ENCODE data around the gene PARM1. TPM values are rescaled to one million over a fixed set of nuclear protein-coding genes. Genes with fewer than 3 reads are reported as not detected.

The PARM1 gene
- total RNA-seq, 1 donor from 2014 or later, result 116 TPM

DNA sequence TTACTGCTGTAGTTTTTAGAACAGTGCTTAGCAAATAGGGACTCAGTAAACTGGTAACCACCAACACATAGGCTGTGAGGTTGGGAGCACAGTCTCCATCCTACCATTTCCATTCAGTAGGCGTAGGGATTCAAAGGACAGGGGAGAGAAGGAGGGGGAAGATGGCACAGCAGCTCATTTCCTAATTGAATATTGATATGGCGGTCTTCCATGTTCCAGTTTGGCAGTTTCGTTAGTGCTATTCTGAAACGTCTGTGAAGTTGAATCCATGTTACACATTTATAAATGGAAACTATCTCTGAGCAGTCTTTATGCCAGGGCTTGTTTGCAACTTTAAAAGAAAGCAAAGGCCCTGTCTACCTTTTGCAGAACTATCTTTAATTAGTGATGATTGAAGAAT, 105.5 kb downstream of the PARM1 start:
- H3K27ac ChIP-seq, result no peak overlapping the region
- peaks cover 0 to 24% of the 10 kb centered on the region in 2 donors for H3K36me3 ChIP-seq
- H3K4me1 ChIP-seq, result no peaks in the 10 kb centered on the region
- intact Hi-C loops (cut with DNase I), result no loop called here
- no peak for DNase-seq (ENCODE audit: low spot score in 2 of 2)
- H3K4me3 ChIP-seq, result no peak overlapping the region
- no peaks in the 10 kb centered on the region for H3K27me3 ChIP-seq
- TF ChIP-seq, protein P1, sequence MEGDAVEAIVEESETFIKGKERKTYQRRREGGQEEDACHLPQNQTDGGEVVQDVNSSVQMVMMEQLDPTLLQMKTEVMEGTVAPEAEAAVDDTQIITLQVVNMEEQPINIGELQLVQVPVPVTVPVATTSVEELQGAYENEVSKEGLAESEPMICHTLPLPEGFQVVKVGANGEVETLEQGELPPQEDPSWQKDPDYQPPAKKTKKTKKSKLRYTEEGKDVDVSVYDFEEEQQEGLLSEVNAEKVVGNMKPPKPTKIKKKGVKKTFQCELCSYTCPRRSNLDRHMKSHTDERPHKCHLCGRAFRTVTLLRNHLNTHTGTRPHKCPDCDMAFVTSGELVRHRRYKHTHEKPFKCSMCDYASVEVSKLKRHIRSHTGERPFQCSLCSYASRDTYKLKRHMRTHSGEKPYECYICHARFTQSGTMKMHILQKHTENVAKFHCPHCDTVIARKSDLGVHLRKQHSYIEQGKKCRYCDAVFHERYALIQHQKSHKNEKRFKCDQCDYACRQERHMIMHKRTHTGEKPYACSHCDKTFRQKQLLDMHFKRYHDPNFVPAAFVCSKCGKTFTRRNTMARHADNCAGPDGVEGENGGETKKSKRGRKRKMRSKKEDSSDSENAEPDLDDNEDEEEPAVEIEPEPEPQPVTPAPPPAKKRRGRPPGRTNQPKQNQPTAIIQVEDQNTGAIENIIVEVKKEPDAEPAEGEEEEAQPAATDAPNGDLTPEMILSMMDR (IDR thresholded peaks at IDR 0.05), result no peak
- H3K9me3 ChIP-seq, result no peaks in the 10 kb centered on the region

DNA sequence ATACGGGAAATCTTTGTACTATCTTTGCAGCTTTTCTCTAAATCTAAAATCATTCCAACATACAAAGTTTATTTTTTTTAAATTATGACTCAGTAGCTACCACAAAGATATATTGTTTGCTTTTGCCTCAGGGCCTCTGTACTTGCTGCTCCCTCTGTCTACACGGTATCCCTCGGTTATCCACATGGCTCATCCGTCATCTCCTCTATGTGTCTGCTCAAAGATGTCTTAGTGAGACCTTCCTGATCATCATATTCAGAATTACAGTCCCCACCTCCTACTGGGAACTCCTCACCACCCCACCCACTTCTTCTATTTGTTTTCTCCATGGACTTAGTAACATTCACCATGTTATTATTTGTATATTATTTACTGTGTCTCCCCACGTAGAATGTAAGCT, 107.8 kb downstream of the PARM1 start:
- Histone ChIP-seq H3K27me3 (no peaks in the 10 kb centered on the region), H3K9me3 (no peaks in the 10 kb centered on the region), H3K36me3 (peaks cover 0 to 14% of the 10 kb centered on the region in 2 donors), H3K27ac (no peak overlapping the region), H3K4me1 (no peaks in the 10 kb centered on the region), H3K4me3 (no peak overlapping the region)
- TF ChIP-seq, protein P1 (IDR thresholded peaks at IDR 0.05), result no peak
- DNase-seq (ENCODE audit: low spot score in 2 of 2), result no peak
- intact Hi-C loops (cut with DNase I), result no loop called here

DNA sequence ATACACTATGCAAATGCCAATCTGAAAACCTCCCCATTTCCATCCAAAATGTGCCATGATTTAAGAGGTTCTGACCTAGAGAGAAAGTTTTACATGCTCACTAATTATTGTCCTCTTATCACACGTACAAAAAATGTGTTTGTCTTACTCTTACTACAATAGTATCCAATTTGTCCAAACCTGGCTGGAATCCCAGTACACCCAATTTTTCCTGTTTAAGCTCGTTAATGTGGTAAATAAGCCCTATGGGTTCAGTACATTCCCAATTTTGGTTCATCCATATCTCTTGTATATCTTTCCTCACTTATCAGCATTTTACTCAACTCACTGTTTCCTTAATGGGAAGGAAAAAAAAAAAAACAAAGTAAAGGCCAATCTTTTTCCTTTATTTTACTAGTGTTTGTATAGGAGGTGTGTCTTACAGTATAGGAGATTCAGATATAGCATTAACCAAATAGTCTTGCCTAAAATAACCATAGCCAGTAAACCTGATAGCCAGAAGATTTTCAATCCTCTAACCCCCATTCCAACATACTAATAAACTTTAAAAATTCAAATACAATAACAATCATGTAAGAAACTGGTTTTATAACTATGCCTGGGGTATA, 109.8 kb downstream of the PARM1 start:
- H3K4me1 ChIP-seq, result no peaks in the 10 kb centered on the region
- no peak for DNase-seq (ENCODE audit: low spot score in 2 of 2)
- intact Hi-C loops (cut with DNase I), result no loop called here
- no peaks in the 10 kb centered on the region for H3K27me3 ChIP-seq
- TF ChIP-seq, protein P1 (IDR thresholded peaks at IDR 0.05), result no peak
- H3K27ac ChIP-seq, result no peak overlapping the region
- no peak overlapping the region for H3K4me3 ChIP-seq
- H3K36me3 ChIP-seq, result peaks cover 0 to 27% of the 10 kb centered on the region in 2 donors
- H3K9me3 ChIP-seq, result no peaks in the 10 kb centered on the region

DNA sequence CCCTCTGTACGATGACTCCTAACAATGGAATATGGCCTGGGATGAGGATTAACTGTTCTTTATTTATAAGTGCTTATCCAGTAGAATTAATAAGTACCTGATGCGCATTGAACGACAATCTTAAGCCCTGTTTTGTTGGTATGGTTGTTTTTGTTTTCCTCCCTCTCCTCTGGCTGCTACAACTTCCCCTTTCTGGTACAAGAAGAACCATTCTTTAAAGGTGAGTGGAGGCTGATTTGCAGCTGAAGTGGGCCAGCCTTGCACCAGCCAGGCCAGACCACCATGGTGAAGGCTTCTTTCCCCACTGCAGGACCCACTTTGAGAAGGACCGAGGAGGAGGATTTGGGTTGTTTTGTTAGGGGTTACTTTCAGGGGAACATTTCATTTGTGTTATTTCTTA, 113.3 kb downstream of the PARM1 start:
- Histone ChIP-seq H3K27ac (no peak overlapping the region), H3K4me1 (no peaks in the 10 kb centered on the region), H3K4me3 (no peak overlapping the region), H3K27me3 (no peaks in the 10 kb centered on the region), H3K36me3 (peaks cover 0 to 15% of the 10 kb centered on the region in 2 donors), H3K9me3 (no peaks in the 10 kb centered on the region)
- no peak for DNase-seq (ENCODE audit: low spot score in 2 of 2)
- TF ChIP-seq, protein P1 (IDR thresholded peaks at IDR 0.05), result no peak
- intact Hi-C loops (cut with DNase I), result no loop called here

DNA sequence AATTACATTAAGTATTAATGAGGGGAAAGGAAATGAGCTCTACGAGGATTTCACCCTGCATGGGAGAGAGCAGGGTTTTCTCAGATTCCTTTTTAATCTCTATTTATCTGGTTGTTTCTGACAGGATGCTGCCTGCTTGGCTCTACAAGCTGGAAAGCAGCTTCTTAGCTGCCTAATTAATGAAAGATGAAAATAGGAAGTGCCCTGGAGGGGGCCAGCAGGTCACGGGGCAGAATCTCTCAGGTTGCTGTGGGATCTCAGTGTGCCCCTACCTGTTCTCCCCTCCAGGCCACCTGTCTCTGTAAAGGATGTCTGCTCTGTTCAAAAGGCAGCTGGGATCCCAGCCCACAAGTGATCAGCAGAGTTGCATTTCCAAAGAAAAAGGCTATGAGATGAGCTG, 113.7 kb downstream of the PARM1 start:
- Histone ChIP-seq H3K36me3 (peaks cover 0 to 15% of the 10 kb centered on the region in 2 donors), H3K9me3 (no peaks in the 10 kb centered on the region), H3K4me3 (no peak overlapping the region), H3K27ac (no peak overlapping the region), H3K27me3 (no peaks in the 10 kb centered on the region), H3K4me1 (no peaks in the 10 kb centered on the region)
- intact Hi-C loops (cut with DNase I), result no loop called here
- no peak for DNase-seq (ENCODE audit: low spot score in 2 of 2)
- TF ChIP-seq, protein P1 (IDR thresholded peaks at IDR 0.05), result no peak
